HG03103 (cell line): Measurements from ENCODE around the gene SRSF10.
"Not testable (repeated sequence)": the region's sequence is repeated elsewhere in the genome, so short reads cannot be mapped to it uniquely, and the experiment has no call there.

Source experiments
- ATAC-seq: cut with Tn5 transposase; IDR thresholded peaks from one replicate; pipeline ENCODE4 v1.9.1; 2021; ENCODE audit warnings: low read depth; ENCODE audit not compliant: unreplicated experiment

Gene SRSF10

GRCh38 chr1:23979881-23980727, at the start of gene SRSF10:
SRSF10 (minus strand) TSS chr1:23980327; CDS start chr1:23980255, 72 bp downstream.
- ATAC-seq = peak; percentile 87

GRCh38 chr1:24027838-24028468, 47.8 kb upstream of the SRSF10 start:
- ATAC-seq = no peak

GRCh38 chr1:24022581-24023361, 42.6 kb upstream of the SRSF10 start:
- no peak for ATAC-seq

- ATAC-seq = no peak
Observed at GRCh38 chr1:24021403-24022266, 41.5 kb upstream of the SRSF10 start.

- ATAC-seq = no peak
Observed at GRCh38 chr1:24020470-24020869, 40.3 kb upstream of the SRSF10 start.

GRCh38 chr1:24020025-24020424, 39.9 kb upstream of the SRSF10 start:
- ATAC-seq = no peak

GRCh38 chr1:24018611-24019580, 38.8 kb upstream of the SRSF10 start:
- ATAC-seq = no peak

GRCh38 chr1:24015221-24016210, 35.4 kb upstream of the SRSF10 start:
- no peak for ATAC-seq

GRCh38 chr1:24012878-24013277, 32.8 kb upstream of the SRSF10 start:
- ATAC-seq = not testable (repeated sequence)

- ATAC-seq = no peak
Observed at GRCh38 chr1:24010650-24011049, 30.5 kb upstream of the SRSF10 start.

GRCh38 chr1:24009406-24009805, 29.3 kb upstream of the SRSF10 start:
- no peak for ATAC-seq

- not testable (repeated sequence) for ATAC-seq
Observed at GRCh38 chr1:24008574-24009184, 28.6 kb upstream of the SRSF10 start.

- ATAC-seq = no peak
Observed at GRCh38 chr1:24007079-24007478, 27.0 kb upstream of the SRSF10 start.

- ATAC-seq = no peak
Observed at GRCh38 chr1:24005163-24005562, 25.0 kb upstream of the SRSF10 start.

- ATAC-seq = no peak
Observed at GRCh38 chr1:24004132-24004531, 24.0 kb upstream of the SRSF10 start.

GRCh38 chr1:24003331-24003972, 23.3 kb upstream of the SRSF10 start:
- ATAC-seq = no peak

- ATAC-seq = no peak
Observed at GRCh38 chr1:24002695-24003094, 22.6 kb upstream of the SRSF10 start.
